ENCODE measurements around the gene SMARCE1.

The SMARCE1 gene

GRCh38 chr17:40645943-40646342, 1.7 kb downstream of the SMARCE1 start:
- no peak for DNase-seq (ENCODE audit: low read depth in 2 of 2)

- DNase-seq (ENCODE audit: low read depth in 2 of 2) = no peak
These were observed 2.3 kb downstream of the SMARCE1 start for GRCh38 chr17:40645291-40645690.

- DNase-seq (ENCODE audit: low read depth in 2 of 2) = no peak
These were observed 9.7 kb downstream of the SMARCE1 start for GRCh38 chr17:40637931-40638330.

- no peak for DNase-seq (ENCODE audit: low read depth in 2 of 2)
These were observed 13.7 kb downstream of the SMARCE1 start for GRCh38 chr17:40633871-40634270.

GRCh38 chr17:40632216-40632615, 15.4 kb downstream of the SMARCE1 start:
- DNase-seq (ENCODE audit: low read depth in 2 of 2) = no peak

DNA sequence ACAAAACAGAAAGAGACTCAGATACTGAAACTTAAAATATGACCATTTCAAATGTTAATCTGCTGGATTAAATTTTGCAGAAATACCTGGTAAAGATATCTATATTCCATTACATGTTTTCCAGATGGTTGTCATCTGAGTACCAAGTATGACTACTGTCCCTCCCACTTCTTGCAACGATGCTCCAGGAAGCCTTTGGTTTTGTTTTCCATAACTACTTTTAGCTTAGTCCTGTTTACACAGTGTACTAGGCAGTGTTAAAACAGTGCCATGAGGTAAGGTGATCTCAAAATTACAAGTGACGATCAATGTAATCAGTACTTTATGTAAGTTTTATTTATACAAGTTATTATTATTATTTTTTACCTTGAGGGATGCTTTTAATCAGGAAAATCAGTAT, 17.8 kb downstream of the SMARCE1 start:
- no peak for DNase-seq (ENCODE audit: low read depth in 2 of 2)

DNA sequence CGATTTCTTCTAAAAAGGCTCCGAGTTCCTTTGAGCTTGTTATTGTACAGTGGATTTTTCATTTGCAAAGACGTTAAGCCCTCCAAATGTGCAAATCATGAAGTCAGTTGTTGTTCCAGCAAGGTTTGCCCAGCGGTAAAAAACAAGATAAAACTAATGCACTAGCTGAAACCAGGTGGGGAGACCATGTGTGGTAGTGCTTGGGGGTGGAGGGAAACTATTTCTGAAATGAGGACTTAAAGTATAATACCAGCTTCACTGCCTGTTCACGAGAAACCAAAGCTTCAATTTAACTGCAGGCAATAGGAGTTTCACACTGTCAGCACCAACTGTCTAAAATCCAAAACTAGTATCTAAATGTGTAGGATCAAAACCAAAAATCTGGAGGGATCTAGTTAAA, 22.3 kb downstream of the SMARCE1 start:
- DNase-seq (ENCODE audit: low read depth in 2 of 2) = no peak

GRCh38 chr17:40623419-40624210, 24.0 kb downstream of the SMARCE1 start:
- no peak for DNase-seq (ENCODE audit: low read depth in 2 of 2)

GRCh38 chr17:40622509-40622928, 25.1 kb downstream of the SMARCE1 start:
- no peak for DNase-seq (ENCODE audit: low read depth in 2 of 2)

- DNase-seq (ENCODE audit: low read depth in 2 of 2) = no peak
These were observed 26.0 kb downstream of the SMARCE1 start for GRCh38 chr17:40621578-40621977.

GRCh38 chr17:40621019-40621418, 26.6 kb downstream of the SMARCE1 start:
- DNase-seq (ENCODE audit: low read depth in 2 of 2) = no peak

- no peak for DNase-seq (ENCODE audit: low read depth in 2 of 2)
These were observed 28.6 kb downstream of the SMARCE1 start for GRCh38 chr17:40618754-40619625.

- no peak for DNase-seq (ENCODE audit: low read depth in 2 of 2)
These were observed 29.9 kb downstream of the SMARCE1 start for GRCh38 chr17:40617678-40618240.

DNA sequence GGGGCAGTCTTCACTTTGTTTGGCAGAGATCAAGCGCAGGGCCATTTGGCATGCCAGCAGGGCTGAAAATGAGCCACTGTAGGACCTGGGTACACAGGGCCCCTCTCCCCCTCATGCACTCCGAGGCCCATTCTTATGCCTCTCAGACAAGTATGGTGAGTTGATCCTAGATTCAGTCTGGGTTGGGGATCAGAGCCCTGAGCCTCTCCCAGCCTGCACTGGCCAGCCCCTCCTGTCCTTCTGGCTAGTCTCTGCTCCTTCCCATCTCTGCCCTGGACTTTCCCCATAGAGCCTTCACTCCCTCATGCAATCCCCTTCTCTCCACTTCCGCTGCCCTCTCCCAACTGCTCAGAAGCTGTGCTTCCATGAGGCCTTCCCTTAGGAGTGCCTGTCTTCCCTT, 31.0 kb downstream of the SMARCE1 start:
- DNase-seq (ENCODE audit: low read depth in 2 of 2) = no peak

DNA sequence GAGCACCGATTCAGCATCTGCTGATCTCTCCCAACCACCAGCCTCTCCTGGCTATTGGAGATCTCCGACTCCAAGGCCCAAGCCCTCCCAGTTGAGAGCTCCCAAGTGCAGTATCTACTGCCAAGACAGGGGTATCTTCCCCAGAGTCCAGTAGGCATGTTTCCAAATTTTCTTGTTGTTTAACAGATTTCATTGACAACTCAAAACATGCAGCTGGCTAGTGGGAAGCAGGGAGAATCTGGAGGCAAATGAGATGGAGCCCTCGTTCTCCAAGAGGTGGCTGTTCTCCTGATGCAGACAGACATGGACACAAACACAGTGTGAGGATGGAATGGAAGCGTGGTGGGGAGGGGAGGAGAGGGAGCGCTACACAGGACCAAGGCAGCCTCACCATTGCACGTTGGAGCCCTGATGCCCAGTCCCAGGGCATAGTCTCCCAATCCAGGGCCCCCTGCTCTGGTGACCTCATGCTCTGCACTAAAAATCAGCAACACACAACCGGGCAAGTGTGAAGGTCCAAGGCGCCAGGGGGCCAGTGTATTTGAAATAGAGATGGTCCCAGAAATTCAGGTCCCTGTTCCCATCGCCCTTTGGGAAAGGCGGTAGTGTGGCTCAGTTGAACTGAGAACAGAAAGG, 31.7 kb downstream of the SMARCE1 start:
- DNase-seq (ENCODE audit: low read depth in 2 of 2) = no peak

GRCh38 chr17:40615068-40615840, 32.4 kb downstream of the SMARCE1 start:
- DNase-seq (ENCODE audit: low read depth in 2 of 2) = no peak

- no peak for DNase-seq (ENCODE audit: low read depth in 2 of 2)
These were observed 33.1 kb downstream of the SMARCE1 start for GRCh38 chr17:40614431-40615067.

DNA sequence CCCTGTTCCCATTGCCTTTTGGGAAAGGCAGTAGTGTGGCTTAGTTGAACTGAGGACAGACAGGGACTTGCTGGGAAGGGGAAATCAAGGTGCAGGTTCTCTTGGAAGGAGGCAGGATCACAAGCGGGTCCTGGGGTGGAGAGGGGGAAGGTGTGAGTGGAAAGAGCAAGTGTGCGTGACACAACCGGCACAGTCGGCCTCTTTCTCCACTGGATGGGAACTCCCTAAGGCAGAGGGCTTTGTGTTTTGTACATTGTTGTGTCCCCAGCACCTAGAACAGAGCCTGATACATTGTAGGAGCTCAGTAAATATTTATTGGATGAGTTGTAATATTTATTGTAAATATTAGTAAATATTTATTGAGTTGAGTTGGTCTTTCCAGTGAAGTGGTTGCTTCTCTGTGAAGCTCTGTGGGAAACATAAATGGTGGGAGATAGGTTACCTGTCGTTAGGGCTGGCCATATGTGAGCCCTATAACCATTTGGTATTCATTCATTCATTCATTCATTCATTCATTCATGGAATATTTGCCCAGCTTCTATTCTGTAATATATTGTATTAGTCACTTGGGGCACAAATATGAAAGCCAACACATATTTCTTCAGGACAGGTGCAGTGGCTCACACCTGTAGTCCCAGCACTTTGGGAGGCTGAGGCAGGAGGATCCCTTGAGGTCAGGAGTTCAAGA, 34.0 kb downstream of the SMARCE1 start:
- DNase-seq (ENCODE audit: low read depth in 2 of 2) = no peak

DNA sequence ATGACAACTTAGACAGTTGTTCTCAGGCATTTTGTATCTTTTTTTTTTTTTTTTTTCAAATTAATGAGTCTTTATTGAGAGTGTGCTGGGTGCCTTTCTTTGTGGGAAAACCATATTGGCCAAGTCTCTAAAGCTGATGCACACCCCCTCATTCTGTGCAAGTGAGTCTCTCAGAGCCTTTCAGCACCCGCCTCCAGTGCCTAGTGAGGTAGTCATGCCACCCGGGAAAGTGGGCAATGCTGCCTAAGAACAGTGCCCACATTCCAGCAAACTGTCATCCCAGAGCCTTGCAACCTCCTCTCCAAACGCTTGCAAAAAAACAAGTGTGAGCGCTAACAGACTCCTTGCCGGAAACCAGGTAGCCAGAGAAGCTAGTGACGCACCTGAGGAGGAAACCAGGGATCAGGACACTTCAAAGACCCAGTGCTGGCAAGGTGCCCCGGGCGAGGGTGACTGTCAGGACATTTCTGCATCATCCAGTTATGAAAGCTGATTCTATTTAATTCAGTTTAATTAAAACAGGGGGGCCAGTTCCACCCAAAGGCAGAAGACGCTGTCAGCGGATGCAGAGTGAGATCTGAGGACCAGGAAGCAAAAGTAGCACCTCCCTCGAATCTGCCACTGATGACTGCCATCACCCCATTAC, 34.9 kb downstream of the SMARCE1 start:
- DNase-seq (ENCODE audit: low read depth in 2 of 2) = no peak
